Spleen (tissue), 11 donors: Measurements from ENCODE around the gene SP4. TPM values are rescaled to one million over a fixed set of nuclear protein-coding genes. Genes with fewer than 3 reads are reported as not detected.
"Not testable (repeated sequence)": the region's sequence is repeated elsewhere in the genome, so short reads cannot be mapped to it uniquely, and the experiment has no call there.

Source experiments
- DNase-seq: peaks from one replicate; pipeline ENCODE4 v3.0.0-alpha.2; 2020
- H3K27ac ChIP-seq, 8 donors: fragments of 200-600 bp; sonication (generic) in 7 of 8; 1 replicate in 4 of 8; 2 replicates in 4 of 8; pipeline versions ENCODE4 v1.5.0 to v1.8.0; 2016 to 2021; ENCODE audit warnings: inconsistent platforms in 4 of 8, mild to moderate bottlenecking in 4 of 8, moderate library complexity in 1 of 8
- H3K27me3 ChIP-seq, 7 donors: fragments of 200-600 bp; sonication (generic) in 6 of 7; replicated peaks in 1 of 7; 1 replicate in 4 of 7; 2 replicates in 3 of 7; pipeline versions ENCODE4 v1.5.0 to v1.8.0; 2016 to 2021; ENCODE audit warnings: inconsistent platforms in 3 of 7, mild to moderate bottlenecking in 1 of 7
- H3K36me3 ChIP-seq, 6 donors: fragments of 200-600 bp; sonication (generic) in 5 of 6; 1 replicate in 4 of 6; 2 replicates in 2 of 6; pipeline versions ENCODE4 v1.5.0 to v1.8.0; 2016 to 2021; ENCODE audit warnings: inconsistent platforms in 2 of 6
- H3K4me1 ChIP-seq, 6 donors: fragments of 200-600 bp; sonication (generic) in 5 of 6; 1 replicate in 3 of 6; 2 replicates in 3 of 6; pipeline versions ENCODE4 v1.5.0 to v1.8.0; 2016 to 2021; ENCODE audit warnings: inconsistent platforms in 3 of 6
- H3K4me3 ChIP-seq, 8 donors: fragments of 200-600 bp; sonication (generic) in 7 of 8; 1 replicate in 4 of 8; 2 replicates in 4 of 8; pipeline versions ENCODE4 v1.5.0 to v1.8.0; 2016 to 2021; ENCODE audit warnings: inconsistent platforms in 4 of 8, mild to moderate bottlenecking in 4 of 8, moderate library complexity in 2 of 8
- H3K9me3 ChIP-seq, 8 donors: fragments of 200-600 bp; sonication (generic) in 7 of 8; 1 replicate in 4 of 8; 2 replicates in 4 of 8; pipeline versions ENCODE4 v1.5.0 to v1.8.0; 2016 to 2021; ENCODE audit warnings: inconsistent platforms in 4 of 8
- POLR2A ChIP-seq, 3 donors: fragments of 450-650 bp; IDR thresholded peaks; one replicate each; pipeline ENCODE4 v1.5.1; 2017; ENCODE audit warnings: antibody characterized with exemption in 3 of 3, mild to moderate bottlenecking in 1 of 3
- POLR2AphosphoS5 ChIP-seq, 3 donors: sonication (generic); formaldehyde crosslinking; IDR thresholded peaks; one replicate each; pipeline ENCODE4 v1.5.1; 2017; ENCODE audit warnings: antibody characterized with exemption in 3 of 3
- WGBS, 5 donors: extraction: QIAGEN DNeasy Blood & Tissue Kit in 3 of 5; methylation state at CpG; one replicate each; pipeline versions ENCODE4 v1.1.5 to v1.1.7; 2013 to 2018; 5-methylcytosine and 5-hydroxymethylcytosine counted together
- intact Hi-C: fragments of 100-400 bp; cut with DNase I; formaldehyde crosslinking; loops from one replicate; pipeline ENCODE4 v1.15.0; 2023; ENCODE audit warnings: low total_unique reads
- polyA plus RNA-seq, 3 donors: library from polyadenylated mRNA; stranded (reverse); fragments of 200-250 nt; gene quantifications; one replicate each; pipeline ENCODE4 v1.2.1, GENCODE V29; 2013
- total RNA-seq, 7 donors: library from RNA; depleted of rRNA in 3 of 7; stranded (reverse); fragments of >200 nt in 3 of 7; fragmentation: NEBNext Ultra II Directional in 4 of 7; extraction: Animal tissue kit (Norgen Biotek cat#: 25700) in 4 of 7; gene quantifications; one replicate each; pipeline versions ENCODE4 v1.1.0 to v1.2.1, GENCODE V29; 2016 to 2021
- TF ChIP-seq, protein P1 (sequence below), 11 experiments: fragments of 200-600 bp in 7 of 11; fragments of 450-650 bp in 4 of 11; sonication (generic) in 4 of 11; IDR thresholded peaks in 8 of 11; conservative IDR thresholded peaks in 3 of 11; 1 replicate in 7 of 11; 2 replicates in 4 of 11; pipeline versions ENCODE4 v1.4.0 to v1.8.0; 2016 to 2021; ENCODE audit warnings: antibody characterized with exemption in 11 of 11, inconsistent platforms in 4 of 11, mild to moderate bottlenecking in 1 of 11
- donor health status: healthy with polysubstance abuse.
- donor health status: DM: no; HTN: no; CAD: no; lungs with moderate emphysema.
- donor health status: DM: no; HTN: no; CAD: no.
- donor health status: Bipolar disorder and iron deficiency.
- donor health status: healthy.
- donor health status: DM: no; HTN: no; CAD: no.
- donor health status: DM: yes; HTN: yes; CAD: no.

The SP4 gene
- total and polyA plus RNA-seq, 10 donors = 2.5 to 19.0 (median 14.3) TPM

GRCh38 chr7:21526448-21526847, 98.6 kb downstream of the SP4 start:
- peaks cover 0 to 11% (median 10%) of the 10 kb centered on the region in 8 donors for H3K9me3 ChIP-seq
- H3K36me3 ChIP-seq = no peaks in the 10 kb centered on the region
- no peaks in the 10 kb centered on the region for H3K4me1 ChIP-seq
- intact Hi-C loops = no loop called here
- no peaks in the 10 kb centered on the region for H3K27me3 ChIP-seq
- no peak overlapping the region for H3K27ac ChIP-seq
- WGBS, 5 donors = 88 to 100% (median 96%) methylated on average over 3 of the region's 3 CpGs
- no peak for DNase-seq
- TF ChIP-seq, protein P1, sequence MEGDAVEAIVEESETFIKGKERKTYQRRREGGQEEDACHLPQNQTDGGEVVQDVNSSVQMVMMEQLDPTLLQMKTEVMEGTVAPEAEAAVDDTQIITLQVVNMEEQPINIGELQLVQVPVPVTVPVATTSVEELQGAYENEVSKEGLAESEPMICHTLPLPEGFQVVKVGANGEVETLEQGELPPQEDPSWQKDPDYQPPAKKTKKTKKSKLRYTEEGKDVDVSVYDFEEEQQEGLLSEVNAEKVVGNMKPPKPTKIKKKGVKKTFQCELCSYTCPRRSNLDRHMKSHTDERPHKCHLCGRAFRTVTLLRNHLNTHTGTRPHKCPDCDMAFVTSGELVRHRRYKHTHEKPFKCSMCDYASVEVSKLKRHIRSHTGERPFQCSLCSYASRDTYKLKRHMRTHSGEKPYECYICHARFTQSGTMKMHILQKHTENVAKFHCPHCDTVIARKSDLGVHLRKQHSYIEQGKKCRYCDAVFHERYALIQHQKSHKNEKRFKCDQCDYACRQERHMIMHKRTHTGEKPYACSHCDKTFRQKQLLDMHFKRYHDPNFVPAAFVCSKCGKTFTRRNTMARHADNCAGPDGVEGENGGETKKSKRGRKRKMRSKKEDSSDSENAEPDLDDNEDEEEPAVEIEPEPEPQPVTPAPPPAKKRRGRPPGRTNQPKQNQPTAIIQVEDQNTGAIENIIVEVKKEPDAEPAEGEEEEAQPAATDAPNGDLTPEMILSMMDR (IDR thresholded peaks at IDR 0.05 in 8 of 11, conservative IDR thresholded peaks at IDR 0.05 in 3 of 11) = no peak
- TF ChIP-seq POLR2AphosphoS5 (IDR thresholded peaks at IDR 0.05) (no peak), POLR2A (IDR thresholded peaks at IDR 0.05) (no peak)
- no peak overlapping the region for H3K4me3 ChIP-seq

- H3K4me1 ChIP-seq, intact Hi-C loops, H3K4me3 ChIP-seq, DNase-seq, H3K27ac ChIP-seq, H3K36me3 ChIP-seq, H3K27me3 ChIP-seq: not testable (repeated sequence)
- 46 to 83% (median 70%) methylated on average over 1 of the region's 1 CpG for WGBS, 5 donors
- peaks cover 0 to 11% (median 0%) of the 10 kb centered on the region in 8 donors for H3K9me3 ChIP-seq
Observed at GRCh38 chr7:21532485-21532884, 104.6 kb downstream of the SP4 start.

GRCh38 chr7:21533646-21534045, 105.8 kb downstream of the SP4 start:
- H3K36me3 ChIP-seq, intact Hi-C loops, H3K27ac ChIP-seq, H3K4me1 ChIP-seq, H3K27me3 ChIP-seq, DNase-seq, H3K4me3 ChIP-seq: not testable (repeated sequence)
- peaks cover 0 to 11% (median 0%) of the 10 kb centered on the region in 8 donors for H3K9me3 ChIP-seq

- DNase-seq, H3K4me3 ChIP-seq, H3K27ac ChIP-seq, H3K36me3 ChIP-seq, intact Hi-C loops, H3K4me1 ChIP-seq: not testable (repeated sequence)
- Histone ChIP-seq H3K27me3 (peaks cover 0 to 28% (median 4%) of the 10 kb centered on the region in 7 donors), H3K9me3 (peaks cover 0 to 11% (median 0%) of the 10 kb centered on the region in 8 donors)
- 92 to 97% (median 95%) methylated on average over 18 to 27 of the region's 27 CpGs for WGBS, 5 donors
Observed at GRCh38 chr7:21536445-21537118, 108.7 kb downstream of the SP4 start.

GRCh38 chr7:21538936-21539495, 111.1 kb downstream of the SP4 start:
- H3K4me1 ChIP-seq = peaks cover 12 to 16% (median 14%) of the 10 kb centered on the region in 6 donors
- intact Hi-C loops = no loop called here
- DNase-seq = no peak
- no peak overlapping the region for H3K4me3 ChIP-seq
- no peak overlapping the region for H3K27ac ChIP-seq
- H3K27me3 ChIP-seq = peaks cover 0 to 53% (median 26%) of the 10 kb centered on the region in 7 donors
- TF ChIP-seq, protein P1 (IDR thresholded peaks at IDR 0.05 in 8 of 11, conservative IDR thresholded peaks at IDR 0.05 in 3 of 11) = no peak
- TF ChIP-seq POLR2AphosphoS5 (IDR thresholded peaks at IDR 0.05) (no peak), POLR2A (IDR thresholded peaks at IDR 0.05) (no peak)
- H3K36me3 ChIP-seq = no peaks in the 10 kb centered on the region
- 68 to 77% (median 75%) methylated on average over 3 of the region's 3 CpGs for WGBS, 5 donors
- H3K9me3 ChIP-seq = peaks cover 0 to 11% (median 0%) of the 10 kb centered on the region in 8 donors
